Pulmonary artery endothelial cell (primary cell): ENCODE data around the gene PLAGL1. TPM values are rescaled to one million over a fixed set of nuclear protein-coding genes. Genes with fewer than 3 reads are reported as not detected.
"Not testable (repeated sequence)": the region's sequence is repeated elsewhere in the genome, so short reads cannot be mapped to it uniquely, and the experiment has no call there.

Experiments
- DNase-seq: peaks from one replicate; pipeline ENCODE4 v3.0.0-alpha.2; 2011; ENCODE audit warnings: low read depth, low spot score
- total RNA-seq: library from RNA; depleted of rRNA; stranded (reverse); fragments of >200 nt; gene quantifications from 2 replicates; pipeline ENCODE4 v1.2.3, GENCODE V29; 2014

Gene PLAGL1
- total RNA-seq, 1 donor from 2014 or later, result 8.8 TPM

GRCh38 chr6:143939364-143939763, 68.7 kb downstream of the PLAGL1 start:
- DNase-seq, result no peak

- no peak for DNase-seq
Observed at GRCh38 chr6:143937668-143937970, 70.4 kb downstream of the PLAGL1 start.

- DNase-seq, result no peak
Observed at GRCh38 chr6:143936778-143937667, 71.0 kb downstream of the PLAGL1 start.

GRCh38 chr6:143936347-143936746, 71.7 kb downstream of the PLAGL1 start:
- no peak for DNase-seq

- DNase-seq, result no peak
Observed at GRCh38 chr6:143934867-143935266, 73.2 kb downstream of the PLAGL1 start.

- DNase-seq, result no peak
Observed at GRCh38 chr6:143934331-143934730, 73.7 kb downstream of the PLAGL1 start.

- DNase-seq, result no peak
Observed at GRCh38 chr6:143929975-143930374, 78.1 kb downstream of the PLAGL1 start.

GRCh38 chr6:143928853-143929252, 79.2 kb downstream of the PLAGL1 start:
- no peak for DNase-seq

GRCh38 chr6:143917026-143917425, 91.0 kb downstream of the PLAGL1 start:
- DNase-seq, result not testable (repeated sequence)

- no peak for DNase-seq
Observed at GRCh38 chr6:143912671-143913070, 95.4 kb downstream of the PLAGL1 start.

GRCh38 chr6:143911028-143911427, 97.0 kb downstream of the PLAGL1 start:
- no peak for DNase-seq

GRCh38 chr6:143902827-143903226, 105.2 kb downstream of the PLAGL1 start:
- no peak for DNase-seq

GRCh38 chr6:143901885-143902750, 105.9 kb downstream of the PLAGL1 start:
- DNase-seq, result no peak

- no peak for DNase-seq
Observed at GRCh38 chr6:143900358-143900757, 107.7 kb downstream of the PLAGL1 start.

GRCh38 chr6:143896126-143896860, 111.8 kb downstream of the PLAGL1 start:
- no peak for DNase-seq

- no peak for DNase-seq
Observed at GRCh38 chr6:143894655-143895054, 113.4 kb downstream of the PLAGL1 start.

Other genes with a start within 250 kb of the PLAGL1 start
- gene LTV1, start 164.9 kb downstream of the PLAGL1 start, total RNA-seq, result 27.2 and 30.8 TPM in 2 replicates
- gene ZC2HC1B, start 143.8 kb downstream of the PLAGL1 start, total RNA-seq, result not detected in 2 replicates
- gene SF3B5, start 87.3 kb upstream of the PLAGL1 start, total RNA-seq, result 91.2 and 133 TPM in 2 replicates
- gene STX11, start 142.3 kb upstream of the PLAGL1 start, total RNA-seq, result 9.4 and 12.9 TPM in 2 replicates